H1 (cell line): Measurements from ENCODE around the gene JADE1. TPM values are rescaled to one million over a fixed set of nuclear protein-coding genes. Genes with fewer than 3 reads are reported as not detected.

Experiments used
- CTCF ChIA-PET: fragments of 300-600 bp; sonication (Branson Sonifier 250); formaldehyde crosslinking; loops from one replicate; lab custom pipeline; 2021; ENCODE audit not compliant: partially characterized antibody; lab: Charles Lee
- POLR2A ChIA-PET: fragments of 300-600 bp; sonication (Branson Sonifier 250); formaldehyde crosslinking; loops from one replicate; lab custom pipeline; 2021; ENCODE audit warnings: inconsistent platforms; ENCODE audit not compliant: partially characterized antibody; lab: Charles Lee
- DNase-seq, 2 experiments: peaks; one replicate each; pipeline versions ENCODE4 v3.0.0 to v3.0.0-alpha.2; 2010 to 2022; ENCODE audit warnings: low spot score in 2 of 2, low read depth in 1 of 2, mixed read lengths in 1 of 2
- FAIRE-seq: peaks from 2 replicates; lab custom pipeline; 2011; peaks lifted over from hg19 to GRCh38; lab: Jason Lieb, UNC
- H2AFZ ChIP-seq: 2 replicates; pipeline ENCODE4 v1.8.1; 2012; ENCODE audit warnings: low read length, inconsistent platforms
- H2AK5ac ChIP-seq: 2 replicates; pipeline ENCODE4 v1.6.1; 2013; ENCODE audit warnings: low read depth, low read length
- H2BK120ac ChIP-seq: replicated peaks from 2 replicates; pipeline ENCODE3; 2013; ENCODE audit warnings: low read depth, low read length, inconsistent platforms
- H2BK12ac ChIP-seq: 2 replicates; pipeline ENCODE4 v1.6.1; 2013; ENCODE audit warnings: low read depth, low read length
- H2BK15ac ChIP-seq: 2 replicates; pipeline ENCODE4 v1.6.1; 2013; ENCODE audit warnings: low read length
- H2BK20ac ChIP-seq: 2 replicates; pipeline ENCODE4 v1.6.1; 2013; ENCODE audit warnings: low read length
- H2BK5ac ChIP-seq: 2 replicates; pipeline ENCODE4 v1.6.1; 2013; ENCODE audit warnings: low read depth, low read length
- H3K14ac ChIP-seq: 2 replicates; pipeline ENCODE4 v1.6.1; 2013; ENCODE audit warnings: inconsistent platforms; ENCODE audit not compliant: insufficient read length
- H3K18ac ChIP-seq: 2 replicates; pipeline ENCODE4 v1.6.1; 2013; ENCODE audit warnings: low read length; ENCODE audit errors: extremely low read depth
- H3K23ac ChIP-seq: 2 replicates; pipeline ENCODE4 v1.6.1; 2013; ENCODE audit warnings: inconsistent platforms; ENCODE audit not compliant: insufficient read length
- H3K23me2 ChIP-seq: 2 replicates; pipeline ENCODE4 v1.6.1; 2013; ENCODE audit warnings: low read depth, low read length
- H3K27ac ChIP-seq: 2 replicates; pipeline ENCODE4 v1.6.1; 2011; ENCODE audit warnings: low read depth, low read length, inconsistent platforms
- H3K27me3 ChIP-seq, 4 experiments: replicated peaks in 1 of 4; 1 replicate in 1 of 4; 2 replicates in 3 of 4; pipeline versions ENCODE4 v1.6.1 to v1.8.1; 2011 to 2013; ENCODE audit warnings: low read length in 3 of 4, mild to moderate bottlenecking in 3 of 4, inconsistent platforms in 2 of 4, mixed read lengths in 2 of 4, moderate library complexity in 1 of 4; ENCODE audit not compliant: control insufficient read depth in 3 of 4, insufficient read depth in 3 of 4; ENCODE audit errors: extremely low read depth in 1 of 4
- H3K36me3 ChIP-seq, 4 experiments: 2 replicates each; pipeline versions ENCODE4 v1.6.1 to v1.8.1; 2011 to 2013; ENCODE audit warnings: mild to moderate bottlenecking in 4 of 4, low read length in 3 of 4, moderate library complexity in 2 of 4, control low read depth in 1 of 4, inconsistent platforms in 1 of 4; ENCODE audit not compliant: insufficient read depth in 4 of 4, control insufficient read depth in 2 of 4
- H3K4ac ChIP-seq: replicated peaks from 2 replicates; pipeline ENCODE3; 2013; ENCODE audit warnings: low read length, low read depth, mixed read lengths, inconsistent platforms; ENCODE audit not compliant: insufficient read length
- H3K4me1 ChIP-seq, 4 experiments: replicated peaks in 1 of 4; 1 replicate in 1 of 4; 2 replicates in 3 of 4; pipeline versions ENCODE4 v1.6.1 to v1.8.1; 2011 to 2013; ENCODE audit warnings: low read length in 3 of 4, inconsistent platforms in 2 of 4, mixed read lengths in 1 of 4; ENCODE audit not compliant: insufficient read depth in 4 of 4, control insufficient read depth in 3 of 4
- H3K4me2 ChIP-seq, 2 experiments: 2 replicates each; pipeline versions ENCODE4 v1.6.1 to v1.8.1; 2011 to 2013; ENCODE audit warnings: low read depth in 2 of 2, low read length in 2 of 2, control low read depth in 1 of 2, inconsistent platforms in 1 of 2, mild to moderate bottlenecking in 1 of 2; ENCODE audit not compliant: insufficient read depth in 1 of 2
- H3K4me3 ChIP-seq, 4 experiments: fragments of 200-600, 300-600 bp in 1 of 4; sonication (generic), shearing (Covaris generic), sonication (Bioruptor Twin) in 1 of 4; 2 replicates each; pipeline versions ENCODE4 v1.5.1 to v1.8.1; 2011 to 2016; ENCODE audit warnings: low read length in 4 of 4, low read depth in 3 of 4, control low read depth in 2 of 4, inconsistent platforms in 2 of 4, mild to moderate bottlenecking in 2 of 4, mixed read lengths in 1 of 4, moderate library complexity in 1 of 4; ENCODE audit not compliant: insufficient read depth in 2 of 4; ENCODE audit errors: extremely low read depth in 1 of 4
- H3K56ac ChIP-seq: replicated peaks from 2 replicates; pipeline ENCODE3; 2013; ENCODE audit warnings: low read depth, mild to moderate bottlenecking, mixed read lengths, low read length, inconsistent platforms; ENCODE audit not compliant: insufficient read length
- H3K79me1 ChIP-seq: 2 replicates; pipeline ENCODE4 v1.6.1; 2013; ENCODE audit warnings: low read depth, low read length, control low read depth
- H3K79me2 ChIP-seq, 2 experiments: 2 replicates each; pipeline versions ENCODE4 v1.6.1 to v1.8.1; 2012 to 2013; ENCODE audit warnings: low read length in 2 of 2, mild to moderate bottlenecking in 2 of 2, inconsistent platforms in 1 of 2; ENCODE audit not compliant: insufficient read depth in 2 of 2, control insufficient read depth in 1 of 2
- H3K9ac ChIP-seq, 4 experiments: replicated peaks in 1 of 4; 1 replicate in 1 of 4; 2 replicates in 3 of 4; pipeline versions ENCODE4 v1.6.1 to v1.8.1; 2011 to 2013; ENCODE audit warnings: low read depth in 3 of 4, low read length in 3 of 4, control low read depth in 2 of 4, mild to moderate bottlenecking in 2 of 4, moderate library complexity in 2 of 4, inconsistent platforms in 1 of 4; ENCODE audit errors: extremely low read depth in 1 of 4
- H3K9me3 ChIP-seq, 2 experiments: 2 replicates each; pipeline versions ENCODE4 v1.6.1 to v1.8.1; 2012 to 2013; ENCODE audit warnings: mild to moderate bottlenecking in 2 of 2, moderate library complexity in 2 of 2, control low read depth in 1 of 2, inconsistent platforms in 1 of 2, low read depth in 1 of 2, low read length in 1 of 2, mixed read lengths in 1 of 2; ENCODE audit not compliant: insufficient read depth in 2 of 2
- H4K20me1 ChIP-seq, 2 experiments: replicated peaks in 1 of 2; 2 replicates each; pipeline versions ENCODE3 to v1.8.1; 2011 to 2013; ENCODE audit warnings: inconsistent platforms in 2 of 2, low read length in 2 of 2, mild to moderate bottlenecking in 1 of 2; ENCODE audit not compliant: insufficient read depth in 2 of 2, control insufficient read depth in 1 of 2
- H4K5ac ChIP-seq: 2 replicates; pipeline ENCODE4 v1.6.1; 2013; ENCODE audit warnings: low read length, low read depth, mixed read lengths, inconsistent platforms; ENCODE audit not compliant: insufficient read length
- H4K8ac ChIP-seq: 2 replicates; pipeline ENCODE4 v1.8.0; 2013; ENCODE audit warnings: mild to moderate bottlenecking, moderate library complexity, low read length, inconsistent platforms; ENCODE audit not compliant: insufficient read depth; ENCODE audit errors: extremely low read depth
- H4K91ac ChIP-seq: replicated peaks from 2 replicates; pipeline ENCODE3; 2013; ENCODE audit warnings: low read length, mixed read lengths, inconsistent platforms; ENCODE audit not compliant: insufficient read length
- EZH2 ChIP-seq: fragments of 200-600 bp; sonication (generic); IDR thresholded peaks from 2 replicates; pipeline ENCODE4 v1.7.1; 2012; ENCODE audit warnings: low read depth, mild to moderate bottlenecking, moderate library complexity, low read length, inconsistent platforms; ENCODE audit not compliant: severe bottlenecking
- SAP30 ChIP-seq: fragments of 300-600 bp; sonication (generic); IDR thresholded peaks from 2 replicates; pipeline ENCODE4 v1.7.1; 2012; ENCODE audit warnings: low read length, moderate library complexity, mild to moderate bottlenecking, inconsistent platforms; ENCODE audit not compliant: insufficient read depth, insufficient replicate concordance
- SUZ12 ChIP-seq: fragments of 200-600 bp; sonication (generic); IDR thresholded peaks from 2 replicates; pipeline ENCODE4 v1.6.1; 2012; ENCODE audit warnings: mild to moderate bottlenecking, inconsistent platforms, low read length, moderate library complexity, mixed read lengths
- YY1 ChIP-seq: IDR thresholded peaks from 2 replicates; pipeline ENCODE4 v1.6.1; 2011; ENCODE audit warnings: low read depth, mild to moderate bottlenecking, low read length
- WGBS, 2 experiments: shearing (Covaris generic) in 1 of 2; methylation state at CpG; one replicate each; pipeline versions ENCODE4 v1.1.6 to v1.1.7; 2013 to 2015; ENCODE audit warnings: low lambda C conversion rate in 2 of 2, mixed read lengths in 2 of 2, inconsistent platforms in 1 of 2, low coverage in 1 of 2, missing lambda C conversion rate in 1 of 2; ENCODE audit not compliant: insufficient replicate concordance in 2 of 2, insufficient coverage in 1 of 2, insufficient read length in 1 of 2; ENCODE audit errors: extremely low coverage in 1 of 2, missing lambda C conversion rate in 1 of 2; 5-methylcytosine and 5-hydroxymethylcytosine counted together
- polyA plus RNA-seq, 7 experiments: library from polyadenylated mRNA; depleted of rRNA in 3 of 7; stranded (reverse) in 5 of 7; unstranded in 2 of 7; fragments of >200 nt in 5 of 7; fragments of 200-250 nt in 2 of 7; gene quantifications; 1 replicate in 5 of 7; 2 replicates in 1 of 7; 4 replicates in 1 of 7; pipeline versions ENCODE4 v1.2.1 to v1.2.3, GENCODE V29; 2011 to 2013; ENCODE audit warnings: missing spikeins in 2 of 7, mixed read lengths in 2 of 7
- total RNA-seq: library from RNA; stranded (reverse); fragmentation: NEBNext Ultra II Directional; extraction: Animal tissue kit (Norgen Biotek cat#: 25700); gene quantifications from 2 replicates; pipeline ENCODE4 v1.2.1, GENCODE V29; 2021

Gene JADE1
- total and polyA plus RNA-seq, 2 of the 8 experiments (the other 6 are each of a cell fraction or from before 2014, with no cell fraction given): 37.7 to 213 TPM

GRCh38 chr4:128907981-128908380 is 98.5 kb downstream of the JADE1 start:
- no peak overlapping the region for H3K56ac ChIP-seq
- H3K14ac ChIP-seq: no peak overlapping the region
- no peak overlapping the region for H4K91ac ChIP-seq
- H3K27me3 ChIP-seq: no peaks in the 10 kb centered on the region
- H2BK5ac ChIP-seq: no peak overlapping the region
- no peak overlapping the region for H3K9ac ChIP-seq
- DNase-seq (no peak), FAIRE-seq (no peak)
- no peak overlapping the region for H2BK12ac ChIP-seq
- H4K5ac ChIP-seq: no peak overlapping the region
- no peaks in the 10 kb centered on the region for H3K9me3 ChIP-seq
- H2AK5ac ChIP-seq: no peak overlapping the region
- no peak overlapping the region for H3K18ac ChIP-seq
- H3K4me2 ChIP-seq: no peak overlapping the region
- H3K4me1 ChIP-seq: no peaks in the 10 kb centered on the region
- H3K79me2 ChIP-seq: no peaks in the 10 kb centered on the region
- no peak overlapping the region for H2BK120ac ChIP-seq
- no peak overlapping the region for H2AFZ ChIP-seq
- no peak overlapping the region for H4K8ac ChIP-seq
- no peaks in the 10 kb centered on the region for H3K79me1 ChIP-seq
- CTCF ChIA-PET: no interaction called here
- H3K4me3 ChIP-seq: no peak overlapping the region
- no peak overlapping the region for H2BK15ac ChIP-seq
- H4K20me1 ChIP-seq: no peaks in the 10 kb centered on the region
- 88% methylated on average over 2 of the region's 2 CpGs; no CpG with 5 or more reads in 1 of the 2 experiments for WGBS, 2 experiments
- no peaks in the 10 kb centered on the region for H3K36me3 ChIP-seq
- H3K23me2 ChIP-seq: no peaks in the 10 kb centered on the region
- TF ChIP-seq SUZ12 (no peak), EZH2 (no peak), YY1 (no peak), SAP30 (no peak)
- TF ChIP-seq, all 59 proteins: peak for 0
- H3K4ac ChIP-seq: no peak overlapping the region
- no peak overlapping the region for H3K27ac ChIP-seq
- no peak overlapping the region for H2BK20ac ChIP-seq
- H3K23ac ChIP-seq: no peak overlapping the region
- POLR2A ChIA-PET: no interaction called here
